GM18511 (cell line): ENCODE results near the gene MUTYH.

Source experiments
- ATAC-seq: cut with Tn5 transposase; IDR thresholded peaks from one replicate; pipeline ENCODE4 v1.9.1; 2021; ENCODE audit warnings: mild to moderate bottlenecking, moderate library complexity; ENCODE audit not compliant: unreplicated experiment

The MUTYH gene

DNA sequence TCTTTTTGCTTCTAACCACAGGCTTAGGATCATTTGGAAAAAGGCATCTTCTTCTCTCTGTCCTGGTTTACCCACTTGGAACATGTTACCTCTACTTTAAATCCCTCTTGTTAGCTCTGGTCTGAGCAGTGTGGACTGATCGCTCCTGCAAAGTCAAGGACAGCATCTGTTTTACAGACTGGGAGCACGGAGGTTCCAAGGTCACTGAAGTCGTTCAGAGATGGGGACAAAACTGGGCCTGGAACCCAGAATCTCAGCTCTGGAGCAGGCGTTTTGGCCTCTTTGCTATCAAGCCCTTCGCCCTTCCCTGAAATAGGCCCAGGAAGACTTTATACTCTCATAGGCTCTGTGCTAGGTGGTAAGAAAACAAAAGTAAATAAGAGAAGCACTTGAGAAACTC, 11.3 kb upstream of the MUTYH start:
- no peak for ATAC-seq

DNA sequence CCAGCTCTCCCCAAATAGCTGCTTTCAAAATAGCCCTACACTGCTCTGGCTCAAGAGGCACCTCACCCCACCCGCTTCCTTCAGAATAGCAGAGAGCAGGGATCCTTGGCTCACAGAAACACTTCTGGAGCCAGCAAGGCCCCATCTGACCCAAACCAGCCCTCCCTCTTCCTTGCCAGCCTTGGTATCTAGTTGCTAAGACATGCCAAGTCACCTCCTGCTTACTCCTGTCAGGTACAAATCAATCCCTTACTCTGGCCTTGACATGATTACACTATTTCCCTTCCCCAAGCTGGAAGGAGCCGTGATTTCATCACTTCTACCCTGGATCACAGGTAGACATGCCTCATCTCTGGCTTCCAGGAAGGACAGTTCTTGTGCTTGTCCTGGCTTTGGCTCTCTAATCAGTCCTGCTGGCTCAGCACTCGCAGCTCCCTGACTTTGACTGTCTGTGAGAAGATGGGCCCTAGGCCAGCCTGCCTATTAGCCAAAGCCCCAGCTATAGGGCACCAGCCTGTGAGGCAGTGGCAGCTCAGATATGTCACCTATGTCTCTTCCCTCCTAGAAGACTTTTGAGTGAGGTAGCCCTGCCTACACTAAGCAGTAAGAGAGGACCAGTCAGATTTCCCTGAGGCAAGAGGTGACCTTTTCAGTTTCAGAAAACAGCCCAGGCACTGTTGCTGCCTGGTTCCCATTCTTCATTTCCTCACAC, 8.9 kb upstream of the MUTYH start:
- no peak for ATAC-seq

DNA sequence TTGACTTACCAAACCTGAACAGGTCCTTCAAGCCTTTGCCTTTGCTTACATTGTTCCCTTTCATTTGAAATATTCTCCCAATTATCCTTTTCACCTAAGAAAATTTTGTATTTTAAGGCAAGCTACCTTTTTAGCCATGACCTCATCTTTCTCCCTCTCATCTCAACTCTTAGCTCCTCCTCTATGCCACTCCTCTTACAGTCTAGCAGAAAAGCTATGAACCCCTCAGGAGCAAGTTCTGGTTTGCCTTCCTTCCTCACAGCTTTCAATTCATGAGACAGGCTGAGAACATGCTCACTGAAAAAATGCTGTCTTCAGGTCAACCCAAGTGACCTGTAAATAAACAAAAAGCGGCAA, 8.3 kb upstream of the MUTYH start:
- no peak for ATAC-seq

DNA sequence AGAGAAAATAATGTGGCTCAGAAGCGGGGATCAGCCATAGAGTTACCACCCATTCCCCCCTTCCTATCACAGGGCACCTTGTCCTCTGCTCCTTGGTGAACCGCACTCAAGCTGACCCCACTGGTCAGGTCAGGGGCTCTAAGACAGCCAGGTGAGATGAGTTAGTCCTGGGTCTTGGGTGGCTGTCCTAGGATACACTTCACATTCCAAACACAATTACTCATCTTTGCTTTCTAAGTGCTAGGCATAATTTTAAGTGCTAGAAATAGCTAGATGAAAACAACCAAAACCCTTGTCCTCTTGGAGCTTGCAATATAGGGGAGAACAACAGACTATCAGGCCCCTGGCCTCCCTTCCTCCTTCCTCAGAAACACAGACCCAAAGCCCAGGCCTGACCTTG, 7.8 kb upstream of the MUTYH start:
- no peak for ATAC-seq

DNA sequence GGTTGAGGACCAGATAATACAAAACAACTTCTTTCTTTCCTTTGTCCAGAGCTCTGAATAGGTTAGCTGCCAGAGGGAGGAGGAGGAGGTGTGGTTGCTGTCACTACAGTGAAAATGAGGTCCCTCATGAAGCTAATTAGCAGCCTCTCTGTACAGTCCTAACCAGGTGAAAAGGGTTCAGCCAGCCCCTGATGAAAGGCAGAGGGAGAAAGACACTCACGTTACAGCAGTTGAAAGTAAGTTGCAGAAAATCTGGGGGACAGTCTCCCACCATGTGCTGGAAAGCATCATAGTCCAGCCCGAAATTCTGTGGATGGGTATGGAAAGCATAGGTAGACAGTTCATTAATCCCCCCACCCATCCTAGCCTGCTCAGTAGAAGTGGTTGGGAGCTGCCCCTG, 6.2 kb upstream of the MUTYH start:
- ATAC-seq: no peak

DNA sequence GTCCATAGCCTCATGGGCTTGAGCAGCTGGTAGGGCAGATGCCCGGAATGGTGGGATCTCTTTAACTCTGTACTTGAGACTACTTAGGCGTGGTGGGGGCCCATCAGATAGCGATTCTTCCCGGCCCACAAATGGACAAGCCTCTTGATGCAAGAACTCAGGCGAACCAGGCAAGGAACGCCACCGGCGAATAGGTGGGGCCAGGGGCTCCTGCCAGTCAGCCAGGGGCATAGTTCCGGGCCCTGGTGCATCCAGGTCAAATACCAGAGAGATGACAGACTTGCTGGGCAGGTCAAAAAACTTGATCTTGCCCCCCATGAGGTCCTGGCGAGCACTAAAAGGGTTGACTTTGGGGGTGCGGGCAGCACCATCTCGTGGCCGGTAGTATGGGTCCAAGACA, 4.8 kb upstream of the MUTYH start:
- no peak for ATAC-seq

DNA sequence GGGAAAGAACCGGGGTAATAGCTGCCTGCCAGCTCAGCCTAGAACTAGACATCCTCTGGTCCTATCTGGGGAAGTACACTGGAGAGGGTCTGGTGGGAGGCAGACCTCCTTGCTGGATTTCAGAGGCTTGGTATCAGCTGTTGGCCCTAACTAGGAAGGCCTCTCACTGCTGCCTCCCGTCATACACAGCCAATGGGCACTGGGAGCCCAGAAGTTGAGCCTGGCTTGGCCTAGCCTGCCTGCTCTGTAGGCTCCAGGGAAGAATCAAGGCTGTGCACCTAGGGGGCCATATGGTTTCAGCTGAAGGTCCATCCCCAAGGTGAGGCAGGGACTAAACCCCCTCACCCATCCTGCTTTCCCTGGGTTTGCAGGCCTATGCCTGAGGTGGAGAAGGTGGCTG, 4.3 kb upstream of the MUTYH start:
- ATAC-seq: no peak

DNA sequence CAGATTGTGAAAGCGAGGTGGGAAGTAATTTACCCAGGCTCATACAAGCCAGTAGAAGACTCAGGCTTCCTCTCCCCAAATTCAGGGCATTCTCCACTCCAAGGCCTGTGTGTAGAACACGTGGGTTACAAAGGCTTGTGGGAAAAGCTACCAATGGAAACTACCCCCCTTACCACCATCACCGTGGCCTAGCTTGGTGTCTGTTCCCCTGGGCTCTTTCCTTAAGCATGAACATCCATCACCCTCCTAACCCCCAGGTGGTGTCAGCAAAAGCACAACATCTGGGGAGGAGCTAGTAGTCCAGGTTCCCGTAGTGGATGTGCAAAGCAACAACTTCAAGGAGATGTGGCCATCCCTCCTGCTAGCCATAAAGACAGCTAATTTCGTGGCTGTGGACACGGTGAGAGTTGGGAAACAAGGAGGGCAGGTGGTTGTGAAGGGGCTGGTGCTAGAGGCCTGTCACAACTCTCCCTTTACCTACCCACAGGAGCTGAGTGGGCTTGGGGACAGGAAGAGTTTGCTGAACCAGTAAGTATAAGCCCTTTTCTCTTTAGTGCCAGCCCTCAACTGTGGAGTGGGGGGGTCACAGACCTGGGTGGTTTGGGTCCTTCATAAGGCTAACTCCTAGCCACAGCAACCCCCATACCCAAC, 701 bp upstream of the MUTYH start:
- ATAC-seq: no peak

DNA sequence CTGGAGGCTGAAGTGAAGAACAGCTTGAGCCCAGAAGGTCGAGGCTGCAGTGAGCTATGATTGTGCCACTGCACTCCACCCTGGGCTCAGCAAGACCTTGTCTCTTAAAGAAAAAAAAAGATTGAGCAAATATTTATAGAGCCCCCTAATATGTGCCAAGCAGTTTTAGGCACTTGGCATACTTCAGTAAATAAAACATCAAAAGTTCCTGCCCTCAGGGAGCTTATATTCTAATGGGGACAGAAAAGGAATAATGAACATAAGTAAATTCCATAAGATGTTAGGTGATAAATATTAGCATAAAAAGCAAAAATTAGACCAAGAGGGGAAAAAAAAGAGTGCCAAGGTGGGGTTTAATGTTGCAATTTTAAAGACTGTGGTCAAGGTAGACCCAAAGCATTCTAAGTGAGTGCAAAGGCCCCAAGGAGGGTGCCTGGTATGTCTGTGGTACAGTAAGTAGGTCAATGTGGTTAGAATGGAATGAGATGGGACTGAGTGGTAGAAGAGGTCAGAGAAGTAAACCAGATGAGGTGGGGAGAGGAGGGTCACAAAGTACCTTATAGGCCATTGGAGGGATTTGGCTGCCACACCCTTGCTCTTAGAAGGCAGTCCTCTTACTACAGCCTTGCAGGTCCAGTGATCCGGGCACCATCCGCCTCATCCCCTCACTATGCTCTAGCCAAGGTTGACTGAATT, 2.5 kb downstream of the MUTYH start:
- ATAC-seq: no peak

DNA sequence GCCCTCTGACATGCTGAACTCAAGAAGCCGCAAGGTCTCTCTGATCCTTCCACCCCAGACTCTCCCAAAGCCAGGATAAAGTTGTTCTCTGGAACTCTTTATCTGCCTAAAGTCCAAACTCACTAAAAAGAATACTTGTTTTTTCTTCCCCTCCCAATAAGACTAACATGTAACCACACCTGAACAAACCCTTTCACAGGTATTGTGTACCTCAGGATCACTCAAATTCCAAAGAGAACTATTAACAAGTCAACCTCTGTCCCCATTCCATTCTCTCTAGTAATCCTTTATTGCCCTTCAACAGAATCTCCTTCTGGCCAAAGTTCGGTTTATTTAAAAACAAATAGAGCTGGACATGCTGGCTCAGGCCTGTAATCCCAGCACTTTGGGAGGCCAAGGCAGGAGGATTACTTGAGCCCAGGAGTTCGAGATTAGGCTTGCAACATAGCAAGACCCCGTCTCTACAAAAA, 4.3 kb downstream of the MUTYH start:
- ATAC-seq: no peak

DNA sequence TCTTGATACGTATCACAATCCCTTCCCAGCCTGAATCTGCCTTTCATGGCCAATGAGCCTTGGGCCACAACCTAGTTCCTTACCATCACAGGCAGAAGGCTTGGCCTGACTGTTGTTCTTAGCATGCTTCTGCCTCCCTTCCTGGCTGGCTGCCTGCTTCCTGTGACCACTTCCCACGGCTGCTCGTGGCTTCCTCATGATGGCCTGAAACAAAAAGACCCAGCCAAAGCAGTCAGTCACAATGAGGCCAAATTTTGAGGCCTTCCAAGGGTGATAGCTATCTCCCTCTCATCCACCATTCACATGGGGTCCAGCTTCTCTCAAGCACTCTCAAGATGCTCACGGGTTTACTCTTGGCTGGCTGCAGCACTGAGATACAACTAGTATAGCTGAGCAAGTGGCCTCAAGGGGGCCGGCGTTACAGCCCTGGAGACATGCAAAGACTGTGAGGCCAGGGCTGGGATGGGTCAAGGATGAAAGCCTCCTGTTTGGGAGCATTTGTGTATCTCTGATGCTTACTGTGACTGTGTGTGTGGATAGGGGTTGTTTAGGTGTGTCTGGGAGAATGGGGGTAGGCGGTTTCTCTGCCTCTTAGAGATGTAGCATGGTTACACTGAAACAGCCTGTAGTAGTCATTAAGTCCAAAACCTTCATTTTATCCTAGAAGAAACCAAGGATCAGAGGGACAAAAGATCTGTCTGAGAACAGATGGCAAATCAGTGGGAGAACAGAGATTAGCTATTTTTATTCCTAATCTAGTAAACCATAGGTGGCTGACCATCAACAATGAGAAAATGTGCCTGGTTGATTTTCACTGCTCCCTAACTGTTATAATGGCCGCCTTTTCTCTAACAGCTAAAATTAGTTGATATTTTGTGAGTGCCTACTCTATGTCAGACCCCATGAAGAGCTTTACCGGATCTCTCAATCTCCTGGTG, 5.7 kb downstream of the MUTYH start:
- no peak for ATAC-seq

DNA sequence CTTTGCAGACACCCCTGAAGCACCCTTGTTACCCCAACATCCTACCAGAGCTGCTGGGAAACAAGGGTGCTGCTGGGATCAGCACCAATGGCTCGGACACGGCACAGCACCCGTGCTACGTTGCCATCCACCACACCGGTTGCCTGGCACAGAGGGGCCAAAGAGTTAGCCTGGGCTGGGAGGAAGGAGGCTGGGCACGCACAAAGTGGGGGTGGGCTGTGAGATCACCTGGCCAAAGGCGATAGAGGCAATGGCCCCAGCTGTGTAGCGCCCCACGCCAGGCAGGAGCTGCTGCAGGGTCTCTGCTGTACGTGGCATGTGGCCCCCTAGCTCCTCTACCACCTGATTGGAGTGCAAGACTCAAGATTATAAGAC, 7.9 kb downstream of the MUTYH start:
- no peak for ATAC-seq

DNA sequence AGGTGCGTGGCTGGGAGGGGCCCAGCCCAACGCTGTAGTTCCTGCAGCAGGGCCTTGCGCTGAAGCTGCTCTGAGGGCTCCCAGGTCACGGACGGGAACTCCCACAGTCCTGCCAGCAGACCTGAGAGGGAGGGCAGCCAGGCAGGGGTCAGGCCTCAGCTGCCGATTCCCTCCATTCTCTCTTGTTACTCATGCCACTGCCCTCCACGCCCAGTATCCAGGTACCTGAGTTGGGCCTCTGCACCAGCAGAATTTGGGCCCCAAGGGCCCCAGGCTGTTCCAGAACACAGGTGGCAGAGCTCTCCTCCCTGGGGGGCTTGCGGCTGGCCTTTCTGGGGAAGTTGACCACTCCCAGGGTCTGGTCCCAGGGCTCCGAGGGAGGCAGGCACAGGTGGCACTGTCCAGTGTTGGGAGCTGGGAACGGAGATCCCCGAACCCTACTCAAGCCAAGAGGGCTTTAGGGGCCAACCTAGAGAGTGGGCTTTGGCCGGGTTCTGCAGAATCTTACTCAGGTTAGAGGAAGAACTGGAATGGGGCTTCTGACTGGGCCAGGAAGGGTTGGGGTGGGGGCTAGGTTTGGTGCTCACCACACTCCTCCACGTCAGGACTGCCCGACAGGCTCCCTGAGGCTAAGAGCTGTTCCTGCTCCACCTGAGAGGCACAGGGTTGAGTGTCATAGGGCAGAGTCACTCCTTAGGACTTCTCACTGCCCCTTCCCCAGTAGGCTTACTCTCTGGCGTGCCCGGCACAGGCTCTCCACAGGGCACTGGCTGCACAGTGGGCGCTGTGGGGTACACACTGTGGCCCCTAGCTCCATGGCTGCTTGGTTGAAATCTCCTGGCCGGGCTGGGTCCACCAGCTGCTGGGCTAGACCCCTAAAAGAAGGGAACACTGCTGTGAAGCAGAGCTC, 8.5 kb downstream of the MUTYH start:
- no peak for ATAC-seq

DNA sequence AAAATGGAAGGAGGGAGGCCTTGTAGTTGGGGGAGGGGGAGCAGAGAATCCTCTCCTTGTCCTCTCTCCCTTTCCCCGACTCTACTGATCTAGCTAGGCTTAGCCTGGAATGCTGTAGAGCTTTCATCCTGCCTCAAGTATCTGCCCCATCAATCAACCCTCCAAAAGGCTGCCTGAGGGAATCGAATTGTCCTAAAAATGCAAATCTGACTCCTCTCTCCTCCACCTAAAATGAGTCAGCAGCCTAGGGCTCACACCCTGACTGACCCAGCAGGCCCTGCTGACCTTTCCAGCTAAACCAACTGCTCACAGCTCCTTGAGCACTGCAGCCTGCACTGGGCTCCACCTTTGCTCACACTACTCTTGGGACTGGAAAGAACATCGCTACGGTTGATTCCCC, 10.8 kb downstream of the MUTYH start:
- no peak for ATAC-seq

DNA sequence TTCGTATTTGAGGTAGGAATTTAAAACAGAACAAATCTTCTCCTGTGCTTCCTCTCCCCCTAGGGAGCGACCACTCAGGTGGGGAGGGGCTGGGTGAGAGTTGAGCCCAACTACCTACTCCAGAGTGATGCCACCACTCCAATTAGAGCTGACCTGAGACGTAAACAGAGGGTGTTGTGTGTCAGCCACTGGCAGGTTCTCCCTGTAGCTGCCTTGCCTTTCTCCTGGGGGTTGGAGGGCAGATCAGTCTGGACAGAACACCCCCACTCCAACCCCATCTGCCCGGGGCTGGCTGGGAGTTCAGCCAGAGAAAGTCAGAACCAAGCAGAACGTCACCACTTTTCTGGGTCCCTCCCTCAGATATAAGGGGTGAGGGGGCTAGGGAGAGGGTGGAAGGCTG, 11.6 kb downstream of the MUTYH start:
- no peak for ATAC-seq

DNA sequence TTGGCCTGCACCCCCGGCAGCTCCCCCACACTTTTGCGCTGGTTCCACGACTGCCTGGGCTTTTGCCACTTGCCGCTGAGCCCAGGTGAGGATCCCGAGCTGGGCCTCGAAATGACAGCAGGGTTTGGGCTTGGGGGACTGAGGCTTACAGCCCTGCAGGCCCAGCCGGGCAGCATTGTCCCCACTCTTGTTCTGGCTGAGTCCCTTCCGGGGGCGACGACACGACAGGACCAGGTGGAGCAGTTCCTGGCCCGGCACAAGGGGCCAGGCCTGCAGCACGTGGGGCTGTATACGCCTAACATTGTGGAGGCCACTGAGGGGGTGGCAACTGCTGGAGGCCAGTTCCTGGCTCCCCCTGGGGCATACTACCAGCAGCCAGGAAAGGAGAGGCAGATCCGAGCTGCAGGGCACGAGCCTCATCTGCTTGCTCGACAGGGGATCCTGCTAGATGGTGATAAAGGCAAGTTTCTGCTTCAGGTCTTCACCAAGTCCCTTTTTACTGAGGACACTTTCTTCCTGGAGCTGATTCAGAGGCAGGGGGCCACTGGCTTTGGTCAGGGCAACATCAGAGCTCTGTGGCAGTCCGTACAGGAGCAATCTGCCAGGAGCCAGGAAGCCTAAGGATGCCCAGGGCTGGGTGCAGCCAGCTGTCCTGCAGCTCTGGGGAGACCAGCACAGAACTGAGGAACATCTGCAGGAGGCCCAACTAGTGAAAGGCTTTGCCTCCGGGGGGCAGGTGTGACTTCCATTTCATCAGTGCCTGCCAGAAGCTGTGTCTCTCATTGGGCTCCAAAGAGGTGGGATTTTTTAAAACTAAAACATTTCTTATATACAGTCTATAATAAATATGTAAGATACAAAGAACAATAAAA, 12.4 kb downstream of the MUTYH start:
- ATAC-seq: no peak

DNA sequence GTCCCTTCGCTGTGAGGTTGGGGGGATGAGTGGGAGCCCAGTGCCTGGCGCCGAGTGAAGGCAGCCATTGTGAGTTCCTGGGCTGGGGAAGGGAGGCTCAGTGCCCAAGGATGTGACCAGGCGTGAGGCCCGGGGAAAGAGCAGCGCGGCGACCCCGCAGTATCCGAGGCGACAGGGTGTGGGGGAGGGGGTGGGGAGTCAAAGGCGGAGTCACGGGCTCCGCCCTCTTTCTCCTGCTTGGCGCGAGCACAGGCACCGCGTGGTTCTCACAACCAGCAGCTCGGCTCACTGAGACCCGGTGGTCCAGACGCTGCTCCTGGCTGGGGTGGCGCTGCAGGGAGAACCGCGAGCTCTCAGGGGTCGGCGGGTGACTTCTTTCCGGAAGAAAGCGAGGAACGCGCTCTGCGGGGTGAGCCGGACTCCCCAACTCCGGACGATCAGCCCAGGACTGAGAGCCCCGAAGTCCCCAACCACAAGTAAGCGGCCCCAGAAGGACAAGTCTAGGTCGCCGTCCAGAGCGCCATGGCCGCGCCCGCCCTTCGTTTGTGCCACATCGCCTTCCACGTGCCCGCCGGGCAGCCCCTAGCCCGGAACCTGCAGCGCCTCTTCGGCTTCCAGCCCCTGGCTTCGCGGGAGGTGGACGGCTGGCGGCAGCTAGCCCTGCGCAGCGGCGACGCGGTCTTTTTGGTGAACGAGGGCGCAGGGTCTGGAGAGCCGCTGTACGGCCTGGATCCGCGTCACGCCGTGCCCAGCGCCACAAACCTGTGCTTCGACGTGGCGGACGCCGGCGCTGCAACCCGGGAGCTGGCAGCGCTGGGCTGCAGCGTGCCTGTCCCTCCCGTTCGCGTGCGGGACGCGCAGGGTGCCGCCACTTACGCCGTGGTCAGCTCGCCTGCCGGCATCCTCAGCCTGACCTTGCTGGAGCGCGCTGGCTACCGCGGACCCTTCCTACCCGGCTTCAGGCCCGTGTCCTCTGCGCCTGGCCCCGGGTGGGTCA, 13.3 kb downstream of the MUTYH start, which contains the start of gene HPDL:
Gene HPDL (plus strand): TSS at position 269 of the 997 bp plus-strand sequence. CDS start 254 bp downstream, at position 523.
- peak; percentile 53 for ATAC-seq
